HG03060 (cell line): Measurements from ENCODE around the gene PDCD10.

Experiments
- ATAC-seq: cut with Tn5 transposase; IDR thresholded peaks from one replicate; pipeline ENCODE4 v1.9.1; 2021; ENCODE audit warnings: low read depth, moderate number of reproducible peaks; ENCODE audit not compliant: unreplicated experiment

PDCD10 gene

GRCh38 chr3:167734498-167735232 lies at the start of gene PDCD10:
Gene PDCD10 (minus strand): TSS chr3:167734892. CDS start chr3:167720157, 14,735 bp downstream.
- ATAC-seq: peak; percentile 79

- no peak for ATAC-seq
Observed at GRCh38 chr3:167783781-167784180, 49.1 kb upstream of the PDCD10 start.

- no peak for ATAC-seq
Observed at GRCh38 chr3:167780214-167780883, 45.7 kb upstream of the PDCD10 start.

GRCh38 chr3:167777356-167777755 lies 42.7 kb upstream of the PDCD10 start:
- no peak for ATAC-seq

GRCh38 chr3:167776066-167776685 lies 41.5 kb upstream of the PDCD10 start:
- no peak for ATAC-seq

GRCh38 chr3:167773584-167773983 lies 38.9 kb upstream of the PDCD10 start:
- ATAC-seq: peak; percentile 87

- ATAC-seq: peak; percentile 28
Observed at GRCh38 chr3:167772992-167773391, 38.3 kb upstream of the PDCD10 start.

- ATAC-seq: no peak
Observed at GRCh38 chr3:167762296-167762695, 27.6 kb upstream of the PDCD10 start.

- no peak for ATAC-seq
Observed at GRCh38 chr3:167761302-167761701, 26.6 kb upstream of the PDCD10 start.

GRCh38 chr3:167754049-167754448 lies 19.4 kb upstream of the PDCD10 start:
- ATAC-seq: no peak

GRCh38 chr3:167750272-167750971 lies 15.7 kb upstream of the PDCD10 start:
- peak; percentile 99 for ATAC-seq

- ATAC-seq: no peak
Observed at GRCh38 chr3:167749728-167750127, 15.0 kb upstream of the PDCD10 start.

GRCh38 chr3:167749209-167749608 lies 14.5 kb upstream of the PDCD10 start:
- ATAC-seq: no peak

GRCh38 chr3:167743799-167744198 lies 9.1 kb upstream of the PDCD10 start:
- no peak for ATAC-seq

- no peak for ATAC-seq
Observed at GRCh38 chr3:167742338-167742737, 7.6 kb upstream of the PDCD10 start.

GRCh38 chr3:167740961-167741587 lies 6.4 kb upstream of the PDCD10 start:
- ATAC-seq: peak; percentile 88

- no peak for ATAC-seq
Observed at GRCh38 chr3:167739190-167739810, 4.6 kb upstream of the PDCD10 start.

- no peak for ATAC-seq
Observed at GRCh38 chr3:167738037-167738436, 3.3 kb upstream of the PDCD10 start.

GRCh38 chr3:167736997-167737396 lies 2.3 kb upstream of the PDCD10 start:
- no peak for ATAC-seq

GRCh38 chr3:167736264-167736787 lies 1.6 kb upstream of the PDCD10 start:
- no peak for ATAC-seq
